K562 (cell line): ENCODE results near the gene LTBR. TPM values are rescaled to one million over a fixed set of nuclear protein-coding genes. Genes with fewer than 3 reads are reported as not detected.

Experiments used
- CCNT2 ChIP-seq: IDR thresholded peaks from 2 replicates; pipeline ENCODE4 v1.6.1; 2011; ENCODE audit warnings: borderline replicate concordance, low read depth, mild to moderate bottlenecking, moderate library complexity, mixed read lengths, low read length; ENCODE audit not compliant: insufficient read length; ENCODE audit errors: extremely low read depth
- CUX1 ChIP-seq: fragments of 200-800 bp; sonication (Bioruptor generic); IDR thresholded peaks from 2 replicates; pipeline ENCODE4 v1.6.1; 2016; ENCODE audit warnings: missing genetic modification characterization, missing compliant biosample characterization
- MLLT1 ChIP-seq, 2 experiments: fragments of 450-650 bp; IDR thresholded peaks; 2 replicates each; pipeline ENCODE4 v1.6.1; 2016
- MTF1 ChIP-seq: fragments of 250-450 bp; sonication (Bioruptor Pico); IDR thresholded peaks from 2 replicates; pipeline ENCODE4 v1.9.0; 2021; ENCODE audit warnings: moderate library complexity, mild to moderate bottlenecking, inconsistent platforms, borderline replicate concordance
- NFE2L1 ChIP-seq: fragments of 450-650 bp; IDR thresholded peaks from 2 replicates; pipeline ENCODE4 v1.6.1; 2016; ENCODE audit warnings: missing genetic modification characterization, low read depth, mild to moderate bottlenecking, missing compliant biosample characterization, moderate library complexity, borderline replicate concordance
- NFIC ChIP-seq: fragments of 450-650 bp; IDR thresholded peaks from 2 replicates; pipeline ENCODE4 v1.6.1; 2017; ENCODE audit warnings: mild to moderate bottlenecking, inconsistent platforms
- NR2C2 ChIP-seq, 2 experiments: fragments of 200-800 bp in 1 of 2; sonication (Bioruptor generic) in 1 of 2; sonication (generic) in 1 of 2; formaldehyde crosslinking in 1 of 2; IDR thresholded peaks; 2 replicates each; pipeline versions ENCODE4 v1.6.1 to v1.8.0; 2016 to 2022; ENCODE audit warnings: mild to moderate bottlenecking in 1 of 2, missing compliant biosample characterization in 1 of 2, missing genetic modification characterization in 1 of 2, missing genetic modification reagents in 1 of 2
- PRPF4 ChIP-seq: fragments of 200-400 bp; formaldehyde crosslinking; IDR thresholded peaks from one replicate; pipeline ENCODE4 v1.6.1; 2017; ENCODE audit warnings: low read length, low read depth, mild to moderate bottlenecking; ENCODE audit not compliant: insufficient read depth, poor library complexity, severe bottlenecking
- RCOR1 ChIP-seq, 2 experiments: IDR thresholded peaks; 2 replicates each; pipeline ENCODE4 v1.6.1; 2012; ENCODE audit warnings: low read depth in 2 of 2, low read length in 2 of 2, borderline replicate concordance in 1 of 2, improper control_type of control experiment in 1 of 2
- SRSF3 ChIP-seq: fragments of 200-400 bp; formaldehyde crosslinking; IDR thresholded peaks from 2 replicates; pipeline ENCODE4 v1.6.1; 2016; ENCODE audit warnings: mild to moderate bottlenecking, low read length, moderate library complexity; ENCODE audit not compliant: insufficient read depth
- TBL1XR1 ChIP-seq, 2 experiments: IDR thresholded peaks; 2 replicates each; pipeline ENCODE4 v1.6.1; 2012; ENCODE audit warnings: improper control_type of control experiment in 2 of 2, low read length in 2 of 2, mild to moderate bottlenecking in 1 of 2
- ZNF12 ChIP-seq: sonication (generic); formaldehyde crosslinking; IDR thresholded peaks from 2 replicates; pipeline ENCODE4 v1.4.0; 2020; ENCODE audit warnings: mild to moderate bottlenecking, missing genetic modification reagents
- ZNF347 ChIP-seq: fragments of 450-650 bp; formaldehyde crosslinking; IDR thresholded peaks from 2 replicates; pipeline ENCODE4 v1.4.0; 2020; ENCODE audit warnings: low read depth, mild to moderate bottlenecking, moderate library complexity
- ZNF354B ChIP-seq: fragments of 250-450 bp; sonication (Bioruptor Pico); IDR thresholded peaks from 2 replicates; pipeline ENCODE4 v1.4.0; 2020
- ZNF551 ChIP-seq: fragments of 250-450 bp; sonication (Bioruptor Pico); IDR thresholded peaks from 2 replicates; pipeline ENCODE4 v1.5.0; 2021; ENCODE audit warnings: mild to moderate bottlenecking, moderate library complexity
- ZNF57 ChIP-seq: fragments of 450-650 bp; formaldehyde crosslinking; IDR thresholded peaks from 2 replicates; pipeline ENCODE4 v1.4.0; 2020; ENCODE audit warnings: mild to moderate bottlenecking, moderate library complexity
- ZNF766 ChIP-seq: fragments of 200-800 bp; sonication (Bioruptor generic); conservative IDR thresholded peaks from 2 replicates; pipeline ENCODE4 v1.6.1; 2016; ENCODE audit warnings: missing genetic modification characterization, missing compliant biosample characterization
- polyA plus RNA-seq, 8 experiments: library from polyadenylated mRNA; depleted of rRNA in 4 of 8; stranded (reverse) in 5 of 8; unstranded in 3 of 8; fragments of >200 nt; fragmentation: Nextera tagmentation in 2 of 8; fragmentation: Illumina TruSeq in 1 of 8; extraction: Ambion mirVana in 2 of 8; extraction: Trizol in 1 of 8; gene quantifications; 2 replicates each; pipeline versions ENCODE4 v1.2.1 to v1.2.3, GENCODE V29; 2011 to 2014; ENCODE audit warnings: inconsistent platforms in 1 of 8, missing spikeins in 1 of 8
- total RNA-seq, 7 experiments: library from RNA; depleted of rRNA in 6 of 7; stranded (reverse); fragments of >200 nt in 6 of 7; fragmentation: Illumina TruSeq in 2 of 7; extraction: Trizol in 2 of 7; gene quantifications; 2 replicates each; pipeline versions ENCODE4 v1.2.1 to v1.2.3, GENCODE V29; 2011 to 2021; ENCODE audit warnings: low replicate concordance in 1 of 7

Gene LTBR
- total and polyA plus RNA-seq, 9 of the 15 experiments (the other 6 are each of a cell fraction or from before 2014, with no cell fraction given): 0.96 to 69.0 (median 35.3) TPM

DNA sequence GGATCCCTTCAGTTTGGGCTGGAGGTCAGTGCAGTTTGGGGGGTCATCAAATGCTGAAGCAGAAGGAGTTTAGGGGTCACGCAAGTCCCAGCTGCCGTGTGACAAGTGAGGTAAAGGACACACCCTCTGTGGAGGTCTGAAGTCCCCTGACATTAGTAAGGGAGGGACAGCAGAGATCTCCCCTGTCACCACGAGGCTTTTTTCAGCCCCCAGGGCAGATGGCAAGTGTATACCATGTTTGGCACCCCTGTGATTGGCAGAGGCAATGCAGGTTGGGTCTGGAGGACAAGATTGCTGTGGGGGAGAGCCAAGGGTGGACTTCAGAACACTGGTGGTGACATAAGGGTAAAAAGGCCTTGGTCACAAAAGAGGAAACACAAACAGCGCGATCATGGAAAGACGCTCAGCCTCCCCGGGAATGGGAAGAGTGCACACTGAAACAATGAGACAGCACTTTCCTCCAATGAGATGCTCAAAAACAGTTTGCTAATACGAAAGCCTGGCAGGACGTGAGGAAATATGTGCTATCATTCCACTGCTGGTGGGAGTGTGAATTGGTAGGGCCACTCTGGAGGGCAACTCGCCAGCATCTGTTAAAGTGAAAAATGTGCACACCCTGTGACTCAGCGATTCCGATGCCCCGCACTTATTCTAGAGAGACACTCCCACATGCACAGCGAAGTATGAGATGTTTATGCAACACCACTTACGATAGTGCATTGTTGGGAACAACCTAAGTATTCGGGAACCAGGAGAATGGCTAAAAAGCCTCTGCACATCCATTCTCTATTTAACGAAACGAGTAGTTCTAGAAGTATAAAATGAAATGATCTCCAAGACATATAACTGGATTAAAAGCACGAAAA lies 46.4 kb downstream of the LTBR start (continued):
- TF ChIP-seq ZNF354B (no peak), RCOR1 (IDR thresholded peaks at IDR 0.05; ENCODE audit: borderline replicate concordance in 1 of 2, low read depth in 2 of 2, low read length in 2 of 2) (peak; percentile 15 to 64; a peak in 1 of 4 replicates), CCNT2 (no peak), TBL1XR1 (IDR thresholded peaks at IDR 0.05; ENCODE audit: low read length in 2 of 2) (0 out of 4 replicates have a peak, but pooled peaks of 1 of the 2 experiments have one; percentile 49), MTF1 (CRISPR knock-in tag) (no peak), ZNF57 (no peak), ZNF347 (CRISPR knock-in tag) (no peak), PRPF4 (no peak), NFIC (peak; percentile 87), MLLT1 (IDR thresholded peaks at IDR 0.05) (no peak), SRSF3 (no peak), ZNF12 (CRISPR knock-in tag) (no peak), ZNF551 (CRISPR knock-in tag) (no peak), NR2C2 (CRISPR knock-in tag; IDR thresholded peaks at IDR 0.05) (no peak), NR2C2 (tag; IDR thresholded peaks at IDR 0.05) (peak; percentile 26; the same call in 1 of the 2 replicates), NFE2L1 (tag) (peak; percentile 87), ZNF766 (0 out of 2 replicates have a peak, but pooled peaks have one; percentile 56), CUX1 (CRISPR knock-in tag) (no peak)
